Suprapubic skin (tissue), 4 donors: ENCODE data around the gene LYPD1.

Experiments used
- CTCF ChIP-seq, 2 donors: fragments of 200-600 bp in 1 of 2; fragments of 450-650 bp in 1 of 2; sonication (generic) in 1 of 2; IDR thresholded peaks; one replicate each; pipeline ENCODE4 v1.5.1; 2016 to 2019; ENCODE audit warnings: antibody characterized with exemption in 2 of 2, mild to moderate bottlenecking in 1 of 2, moderate library complexity in 1 of 2
- EP300 ChIP-seq: sonication (generic); formaldehyde crosslinking; IDR thresholded peaks from one replicate; pipeline ENCODE4 v1.6.1; 2017; ENCODE audit warnings: antibody characterized with exemption
- POLR2A ChIP-seq, 2 donors: fragments of 450-650 bp; IDR thresholded peaks; one replicate each; pipeline ENCODE4 v1.6.1; 2017; ENCODE audit warnings: antibody characterized with exemption in 2 of 2, mild to moderate bottlenecking in 2 of 2, moderate library complexity in 2 of 2
- POLR2AphosphoS5 ChIP-seq, 3 donors: sonication (generic); formaldehyde crosslinking; IDR thresholded peaks; one replicate each; pipeline ENCODE4 v1.6.1; 2017; ENCODE audit warnings: antibody characterized with exemption in 3 of 3

GRCh38 chr2:132669908-132670495 lies at the start of gene LYPD1:
- TF ChIP-seq POLR2A (IDR thresholded peaks at IDR 0.05) = no peak
- no peak for TF ChIP-seq CTCF (IDR thresholded peaks at IDR 0.05)
- TF ChIP-seq EP300 = no peak
- TF ChIP-seq POLR2AphosphoS5 (IDR thresholded peaks at IDR 0.05) = no peak
